HuH-7.5 (cell line): ENCODE measurements around the gene DNAH7.
"Not testable (repeated sequence)": the region's sequence is repeated elsewhere in the genome, so short reads cannot be mapped to it uniquely, and the experiment has no call there.

Source experiments
- DNase-seq: peaks from one replicate; pipeline ENCODE4 v3.0.0; 2011; ENCODE audit warnings: low spot score

The DNAH7 gene

DNA sequence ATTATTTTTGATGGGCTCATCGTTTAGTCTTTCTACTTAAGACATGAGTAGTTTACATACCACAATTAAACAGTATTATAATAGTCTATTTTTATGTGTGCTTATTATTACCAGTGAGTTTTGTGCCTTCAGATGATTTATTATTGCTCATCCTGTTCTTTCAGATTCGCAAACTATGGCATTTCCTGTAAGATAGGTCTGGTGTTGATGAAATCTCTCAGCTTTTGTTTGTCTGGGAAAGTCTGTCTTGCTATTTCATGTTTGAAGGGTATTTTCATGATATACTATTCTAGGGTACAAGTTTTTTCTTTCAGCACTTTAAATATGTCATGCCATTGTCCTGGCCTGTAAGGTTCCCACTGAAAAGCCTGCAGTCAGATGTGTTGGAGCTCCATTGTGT lies 101.3 kb downstream of the DNAH7 start:
- DNase-seq: no peak

DNA sequence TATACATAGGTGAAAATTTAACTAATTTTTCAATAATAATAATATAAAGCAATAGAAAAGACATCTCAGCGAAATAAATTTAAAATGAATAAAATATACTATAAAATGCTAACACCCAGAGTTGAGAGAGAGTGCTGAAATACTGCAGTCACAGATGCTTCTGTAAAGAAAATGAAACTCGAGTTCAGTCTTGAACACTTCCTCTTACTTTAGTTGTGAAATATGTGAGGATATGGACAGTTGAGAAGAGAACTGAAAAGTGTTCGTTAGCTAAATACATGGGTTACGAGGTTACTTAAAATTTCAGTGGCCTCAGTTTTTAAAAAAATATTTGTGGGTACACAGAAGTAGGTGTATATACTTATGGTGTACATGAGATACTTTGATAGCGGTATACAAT lies 106.8 kb downstream of the DNAH7 start:
- DNase-seq: no peak

DNA sequence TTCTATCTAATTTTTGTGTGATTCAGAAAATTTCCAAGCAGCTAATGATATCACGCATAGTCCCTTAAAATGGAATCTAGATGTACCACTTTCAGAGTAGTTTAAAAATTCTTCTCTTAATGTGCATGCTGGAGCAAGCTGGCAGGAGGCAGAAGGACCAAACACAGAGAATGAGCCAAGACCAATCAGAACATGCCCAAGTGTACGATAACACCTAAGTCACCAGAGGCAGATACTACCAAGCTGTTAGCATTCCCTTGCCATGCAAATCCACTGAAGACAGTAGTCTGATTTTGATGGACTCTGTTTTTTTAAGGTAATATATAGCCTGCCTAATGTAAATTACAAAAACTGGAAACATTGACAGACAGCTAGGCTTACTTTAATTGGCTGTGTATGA lies 109.3 kb downstream of the DNAH7 start:
- DNase-seq: no peak

GRCh38 chr2:195956725-195957124 lies 111.9 kb downstream of the DNAH7 start:
- no peak for DNase-seq

DNA sequence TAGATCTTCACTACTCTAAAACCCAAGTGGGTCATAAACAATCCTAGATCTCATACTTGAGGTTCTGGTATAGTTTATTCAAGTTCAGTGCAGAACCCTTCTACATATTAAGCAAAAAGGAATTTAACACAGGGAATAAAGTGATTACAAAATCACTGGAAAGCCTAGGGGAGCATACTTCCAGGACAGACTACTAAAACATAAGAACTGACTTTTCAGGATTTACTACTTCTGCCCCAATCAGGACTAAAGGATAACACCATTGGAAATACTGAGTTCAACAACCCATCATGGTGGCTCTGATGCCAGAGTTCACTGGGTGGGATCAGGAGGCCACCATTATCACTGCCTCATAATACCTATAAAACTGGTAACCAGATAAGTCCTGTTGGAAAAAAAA lies 123.6 kb downstream of the DNAH7 start:
- no peak for DNase-seq

DNA sequence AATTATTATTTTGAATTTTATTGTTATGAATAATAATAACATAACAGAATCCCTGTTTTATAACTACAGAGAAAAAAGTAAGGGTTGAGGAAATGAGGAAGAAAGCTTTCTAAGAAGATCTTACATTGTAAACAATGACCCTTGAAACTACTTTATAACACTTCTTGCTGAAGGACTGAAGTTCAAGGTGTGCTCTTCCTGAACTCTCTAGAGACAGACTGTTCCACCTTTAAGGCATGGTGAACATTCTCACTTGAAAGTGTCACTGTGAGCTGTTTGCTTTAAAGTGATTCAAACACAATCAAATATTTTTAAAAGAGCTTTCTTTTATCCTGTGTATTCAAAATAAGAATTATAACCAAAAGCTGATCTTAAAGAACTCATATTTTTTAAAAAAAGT lies 131.5 kb downstream of the DNAH7 start:
- no peak for DNase-seq

DNA sequence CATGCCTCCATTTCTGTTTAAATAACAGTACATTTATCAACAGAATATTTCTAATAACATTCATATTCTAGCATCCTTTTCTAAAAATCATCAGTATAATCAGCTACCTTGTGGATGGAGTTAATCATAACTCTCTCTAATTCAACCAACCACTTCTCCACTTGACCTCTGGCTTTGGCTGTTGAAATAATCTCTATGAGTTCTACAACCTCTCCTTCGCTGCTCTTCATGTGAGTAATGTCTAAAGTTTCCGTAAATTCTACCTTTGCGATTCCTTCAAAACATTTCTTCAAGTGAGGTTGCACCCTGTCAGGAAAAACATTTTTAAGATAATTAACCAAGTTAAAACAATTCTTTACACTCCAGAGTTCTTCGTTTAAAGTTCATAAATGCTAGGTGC lies 134.2 kb downstream of the DNAH7 start:
- no peak for DNase-seq

- no peak for DNase-seq
Observed at GRCh38 chr2:195929531-195929930, 139.1 kb downstream of the DNAH7 start.

- DNase-seq: no peak
Observed at GRCh38 chr2:195925120-195925519, 143.5 kb downstream of the DNAH7 start.

DNA sequence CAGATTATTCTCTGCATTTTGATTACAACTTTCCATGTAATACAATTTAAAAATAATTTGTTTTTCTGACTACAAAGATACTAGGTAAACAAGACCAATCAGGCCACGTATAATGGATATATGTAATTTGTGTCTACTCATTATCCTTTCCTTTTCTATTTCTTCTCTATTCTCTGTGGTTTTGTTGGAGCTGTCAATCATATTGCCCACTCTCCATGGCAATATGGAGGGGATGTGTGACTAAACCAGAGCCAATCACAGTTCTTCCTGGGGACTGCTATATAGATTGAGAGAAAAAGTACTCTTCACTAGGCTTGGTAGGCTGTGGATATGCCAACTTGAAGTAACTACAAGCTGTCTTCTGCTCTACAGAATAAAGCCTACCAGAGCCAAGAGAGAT lies 144.7 kb downstream of the DNAH7 start:
- DNase-seq: no peak

DNA sequence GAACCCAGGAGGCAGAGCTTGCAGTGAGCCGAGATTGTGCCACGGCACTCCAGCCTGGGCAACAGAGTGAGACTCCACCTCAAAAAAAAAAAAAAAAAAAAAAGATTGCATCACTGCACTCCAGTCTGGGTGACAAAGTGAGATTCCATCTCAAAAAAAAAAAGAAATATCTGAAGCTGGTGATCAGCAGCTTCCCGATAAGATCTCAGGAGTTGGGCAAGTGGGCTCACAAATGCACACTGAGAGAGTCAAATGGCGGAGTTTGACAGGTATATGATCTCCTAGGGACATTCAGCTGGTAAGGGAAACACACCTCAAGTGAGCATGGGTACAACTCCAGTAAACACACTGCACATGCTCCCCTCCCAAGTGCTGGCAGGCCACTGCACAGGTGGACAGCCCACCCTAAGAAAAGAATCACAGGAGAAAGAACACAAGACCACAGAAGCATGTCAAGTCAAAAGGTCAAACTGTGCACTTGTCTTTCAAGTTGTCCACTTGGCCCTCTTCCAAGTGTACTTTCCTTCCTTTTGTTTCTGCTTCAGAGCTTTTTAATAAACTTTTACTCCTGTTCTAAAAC lies 151.5 kb downstream of the DNAH7 start:
- DNase-seq: not testable (repeated sequence)

- DNase-seq: no peak
Observed at GRCh38 chr2:195912079-195912478, 156.6 kb downstream of the DNAH7 start.

DNA sequence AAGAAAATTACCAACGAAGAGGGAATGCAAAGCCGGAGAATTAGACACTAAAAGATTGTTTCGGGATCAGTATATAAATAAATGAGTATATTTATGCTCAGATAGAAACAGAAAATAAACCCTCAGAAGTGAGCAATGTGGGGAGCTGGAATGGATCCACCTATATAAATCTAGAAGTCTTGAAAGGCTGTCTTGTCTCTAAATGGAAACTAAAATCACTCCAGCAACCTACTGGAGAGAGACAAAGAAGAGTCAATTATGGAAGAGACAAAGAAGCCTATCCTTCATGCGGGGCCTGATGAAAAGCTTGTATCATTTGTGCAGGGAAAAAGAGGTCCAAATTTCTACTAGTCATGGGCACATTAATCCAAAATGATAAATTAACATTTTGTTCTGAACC lies 158.1 kb downstream of the DNAH7 start:
- no peak for DNase-seq

- DNase-seq: no peak
Observed at GRCh38 chr2:195909926-195910325, 158.7 kb downstream of the DNAH7 start.

GRCh38 chr2:195907474-195907873 lies 161.2 kb downstream of the DNAH7 start:
- no peak for DNase-seq

- DNase-seq: no peak
Observed at GRCh38 chr2:195903956-195904355, 164.7 kb downstream of the DNAH7 start.

DNA sequence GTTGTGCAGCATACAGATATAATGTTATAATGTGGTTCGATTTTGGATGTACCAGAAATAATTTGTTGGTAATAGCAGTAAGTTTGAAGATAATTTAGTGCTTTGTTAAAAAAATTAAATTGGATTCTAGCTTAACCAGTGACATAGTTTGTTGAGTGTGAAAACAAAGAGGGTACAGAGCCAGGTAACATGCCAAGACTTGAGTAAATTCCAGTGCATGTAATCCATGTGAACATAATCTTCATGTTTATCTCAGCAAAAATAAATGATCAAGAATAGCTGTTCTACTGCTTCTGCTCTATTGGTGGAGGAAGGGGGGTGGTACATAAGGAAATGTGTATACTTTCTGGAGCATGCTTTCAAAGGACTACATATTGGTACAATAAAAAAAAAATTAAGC lies 165.8 kb downstream of the DNAH7 start:
- DNase-seq: no peak

DNA sequence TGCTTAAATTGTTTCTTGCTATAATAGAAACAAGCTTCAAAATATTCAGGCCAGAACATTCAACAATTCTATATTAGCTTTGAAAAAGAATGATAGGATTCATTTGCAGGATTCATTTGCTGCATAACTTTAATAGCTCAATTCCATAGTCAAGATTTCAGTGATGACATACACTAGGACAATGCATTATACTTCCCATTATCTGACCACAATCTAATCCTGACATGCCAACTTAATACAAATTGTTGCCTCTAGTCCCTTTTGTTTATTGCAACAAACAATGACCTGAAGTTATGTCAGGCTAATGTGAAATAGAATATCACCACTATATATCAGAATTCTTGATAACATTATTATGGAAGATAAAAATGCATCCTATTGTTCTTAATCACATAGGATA lies 169.4 kb downstream of the DNAH7 start:
- no peak for DNase-seq

DNA sequence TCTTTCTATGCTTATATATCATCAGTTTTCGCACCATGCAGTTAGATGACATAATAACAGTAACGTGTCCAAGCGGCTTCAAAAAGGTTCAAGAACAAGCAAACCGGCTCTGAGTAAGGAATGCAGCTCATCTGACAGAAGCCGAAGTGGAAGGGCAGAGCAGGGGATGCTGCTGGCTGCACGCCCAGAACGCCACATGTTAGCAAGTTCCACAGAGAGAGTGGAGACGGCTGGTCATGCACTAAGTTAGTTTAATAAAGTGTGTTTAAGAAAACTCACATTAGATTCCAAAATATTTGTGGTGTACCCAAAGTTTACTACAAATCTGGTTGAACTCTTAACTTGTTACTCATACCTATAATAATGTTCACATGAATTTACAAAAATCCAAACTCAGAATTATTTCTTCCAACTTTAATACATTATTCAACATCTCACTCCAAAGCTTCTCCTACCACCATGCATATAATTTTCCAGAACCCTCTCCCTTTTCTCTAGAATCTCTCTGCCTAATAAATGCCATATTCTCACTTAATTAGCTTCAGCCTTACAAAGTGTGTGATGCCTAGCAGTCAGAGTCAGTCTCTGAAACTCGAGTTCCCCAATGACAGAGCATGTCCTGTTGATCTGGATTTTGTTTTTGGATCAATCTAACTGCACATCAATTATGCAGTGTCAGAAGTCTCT lies 170.0 kb downstream of the DNAH7 start:
- DNase-seq: no peak

DNA sequence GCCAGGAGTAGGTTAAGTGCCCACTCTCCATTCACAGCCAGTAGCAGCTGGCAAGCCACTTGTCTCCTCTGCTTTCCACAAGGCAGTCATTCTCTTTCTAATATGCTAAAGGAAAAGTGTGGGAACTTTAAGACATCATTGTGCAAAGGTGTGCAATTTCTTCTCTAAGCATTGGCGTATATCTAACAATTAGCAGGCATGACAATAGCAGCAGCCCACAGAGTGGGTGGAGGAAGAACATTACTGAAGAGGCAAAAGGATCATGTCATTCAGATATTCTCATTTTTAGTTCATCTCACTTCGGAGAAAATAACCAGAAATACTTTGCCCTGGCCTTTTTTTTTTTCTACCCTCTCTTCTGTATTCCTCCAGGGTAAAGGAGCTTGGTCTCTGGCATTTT lies 177.6 kb downstream of the DNAH7 start:
- DNase-seq: no peak

DNA sequence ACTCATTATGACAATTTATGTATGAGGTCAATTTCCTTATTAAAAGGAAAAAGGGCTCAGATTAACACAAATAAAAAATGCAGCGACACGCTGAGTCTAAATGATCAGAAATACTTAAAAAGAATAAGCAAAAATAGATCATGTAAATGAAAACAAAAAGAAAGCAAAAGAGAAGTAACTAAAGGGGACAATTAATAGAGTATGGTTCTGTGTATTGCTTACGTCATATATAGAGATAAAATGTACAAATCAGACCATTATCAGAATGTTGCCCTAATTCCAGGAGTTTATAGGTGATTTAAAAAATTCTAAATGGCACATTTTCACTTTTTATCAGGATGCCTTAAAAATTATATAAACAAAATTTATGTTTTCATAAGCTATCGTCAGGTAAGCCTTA lies 189.5 kb downstream of the DNAH7 start:
- no peak for DNase-seq

DNA sequence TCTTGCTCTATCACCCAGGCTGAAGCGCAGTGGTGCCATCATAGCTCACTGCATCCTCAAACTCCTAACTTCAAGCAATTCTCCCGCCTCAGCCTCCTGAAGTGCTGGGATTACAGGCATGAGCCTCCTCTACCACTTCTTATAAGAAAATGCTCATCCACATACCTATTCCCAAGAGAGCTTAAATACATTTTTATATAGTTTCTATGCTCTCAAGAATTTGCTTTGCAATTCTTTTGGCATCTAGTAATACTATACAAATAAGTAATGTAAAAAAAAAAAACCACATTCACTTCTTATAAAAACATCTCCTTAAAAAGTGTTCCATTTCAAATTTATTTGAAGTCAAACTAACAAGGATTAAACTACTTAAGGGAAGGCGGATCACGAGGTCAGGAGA lies 197.3 kb downstream of the DNAH7 start:
- DNase-seq: no peak

- no peak for DNase-seq
Observed at GRCh38 chr2:195864316-195864715, 204.3 kb downstream of the DNAH7 start.

- no peak for DNase-seq
Observed at GRCh38 chr2:195863564-195863963, 205.1 kb downstream of the DNAH7 start.
